Activated CD4-positive, alpha-beta memory T cell treated with anti-CD3 and anti-CD28 coated beads, Interleukin-2, amount 10 ng/mL, durations not matched to agents 7 days and 5 days (primary cell): Measurements from ENCODE around the gene TM6SF1. TPM values are rescaled to one million over a fixed set of nuclear protein-coding genes. Genes with fewer than 3 reads are reported as not detected.
"Not testable (repeated sequence)": the region's sequence is repeated elsewhere in the genome, so short reads cannot be mapped to it uniquely, and the experiment has no call there.

ENCODE experiments used
- CTCF ChIA-PET: fragments of 350-600 bp; sonication (Branson Sonifier 250); formaldehyde crosslinking; loops from one replicate; lab custom pipeline; 2021; ENCODE audit warnings: antibody characterized with exemption, inconsistent platforms; lab: Charles Lee
- POLR2A ChIA-PET: fragments of 350-600 bp; sonication (Branson Sonifier 250); formaldehyde crosslinking; loops from one replicate; lab custom pipeline; 2021; ENCODE audit warnings: antibody characterized with exemption; lab: Charles Lee
- DNase-seq: peaks from one replicate; pipeline ENCODE4 v3.0.0-alpha.2; 2020
- H3K27ac Mint-ChIP-seq: one replicate; pipeline ENCODE4 v1.8.0; 2021; ENCODE audit warnings: mild to moderate bottlenecking, mixed read lengths
- H3K27me3 Mint-ChIP-seq: one replicate; pipeline ENCODE4 v1.8.0; 2021; ENCODE audit warnings: mixed read lengths
- H3K36me3 Mint-ChIP-seq: one replicate; pipeline ENCODE4 v1.8.0; 2021; ENCODE audit warnings: low read depth, mixed read lengths
- H3K4me1 Mint-ChIP-seq: one replicate; pipeline ENCODE4 v1.8.0; 2021; ENCODE audit warnings: mixed read lengths
- H3K4me3 Mint-ChIP-seq: one replicate; pipeline ENCODE4 v1.8.0; 2021; ENCODE audit warnings: mild to moderate bottlenecking, mixed read lengths
- H3K9me3 Mint-ChIP-seq: one replicate; pipeline ENCODE4 v1.8.0; 2021; ENCODE audit warnings: mixed read lengths
- total RNA-seq, 2 experiments: library from RNA; stranded (reverse); gene quantifications; one replicate each; pipeline ENCODE4 v1.2.3, GENCODE V29; 2021

TM6SF1 gene
- total RNA-seq, 2 experiments from 2014 or later: 20.4 to 22.0 TPM

DNA sequence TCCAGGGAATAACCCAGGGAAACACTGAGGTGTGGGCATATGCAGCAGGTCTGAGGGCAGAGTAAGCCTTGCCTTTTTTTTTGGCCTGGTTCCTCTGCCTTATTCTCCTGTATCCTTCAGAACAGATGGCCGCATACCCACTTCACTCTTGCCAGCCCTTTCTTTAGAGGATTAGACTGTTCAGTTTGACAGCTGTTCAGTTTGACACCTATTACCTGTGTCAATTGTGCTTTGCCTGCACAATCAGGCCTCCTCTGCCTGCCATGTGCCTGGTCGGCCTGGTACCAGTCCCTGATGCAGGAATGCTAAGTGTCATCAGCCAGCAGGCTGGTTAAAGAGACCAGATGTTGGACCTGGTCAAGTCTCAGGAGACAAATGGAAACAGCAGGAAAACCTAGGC, 22.3 kb downstream of the TM6SF1 start:
- H3K36me3 Mint-ChIP-seq: peaks cover 28% of the 10 kb centered on the region
- no peaks in the 10 kb centered on the region for H3K9me3 Mint-ChIP-seq
- no peak overlapping the region for H3K4me3 Mint-ChIP-seq
- no peak overlapping the region for H3K27ac Mint-ChIP-seq
- H3K27me3 Mint-ChIP-seq: no peaks in the 10 kb centered on the region
- no peaks in the 10 kb centered on the region for H3K4me1 Mint-ChIP-seq
- no peak for DNase-seq
- ChIA-PET CTCF (no interaction called here), POLR2A (interaction anchor here (0.8 to 1.2 kb wide), 2 partner anchors 8 to 21 kb away, joined by 4 read pairs; no protein-coding TSS in a partner anchor)

DNA sequence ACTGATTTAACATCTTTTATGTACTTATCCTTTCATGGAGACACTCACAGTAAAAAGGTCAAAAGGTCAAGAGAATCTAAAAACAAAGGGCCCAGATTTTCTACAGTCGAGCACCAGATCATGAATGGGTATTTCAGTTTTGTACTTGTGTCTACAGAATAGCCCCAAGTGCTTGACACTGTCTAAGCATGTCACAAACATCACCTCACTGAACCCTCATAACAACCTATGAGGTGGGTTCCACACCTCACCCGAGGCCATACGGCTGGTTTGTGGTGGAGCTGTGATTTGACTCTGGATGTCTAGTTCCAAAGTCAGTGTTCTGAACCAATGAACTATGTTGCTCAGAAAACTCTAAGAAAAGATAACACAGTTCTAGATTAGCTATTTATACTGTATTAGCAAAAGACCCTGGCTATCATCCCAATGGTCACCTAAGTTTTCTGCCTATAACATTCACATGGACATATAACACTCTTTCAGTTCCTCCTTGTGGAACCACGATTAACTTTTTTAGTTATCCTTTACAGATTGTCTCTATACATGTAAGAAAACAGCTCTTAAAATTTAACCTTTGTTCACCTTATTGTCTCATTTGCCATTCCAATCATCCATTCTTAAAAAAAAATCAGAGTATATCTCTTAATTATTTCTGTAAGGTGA, 25.5 kb downstream of the TM6SF1 start:
- CTCF ChIA-PET: no interaction called here

DNA sequence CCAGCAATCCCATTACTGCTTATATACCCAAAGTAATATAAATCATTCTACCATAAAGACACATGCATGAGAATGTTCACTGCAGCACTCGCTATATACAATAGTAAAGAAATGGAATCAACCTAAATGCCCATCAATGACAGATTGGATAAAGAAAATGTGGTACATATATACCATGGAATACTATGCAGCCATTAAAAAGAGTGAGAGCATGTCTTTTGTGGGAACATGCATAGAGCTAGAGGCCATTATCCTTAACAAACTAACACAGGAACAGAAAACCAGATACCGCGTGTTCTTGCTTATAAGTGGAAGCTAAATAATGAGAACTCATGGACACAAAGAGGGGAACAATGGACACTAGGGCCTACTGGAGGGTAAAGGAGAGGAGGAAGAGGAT, 34.7 kb downstream of the TM6SF1 start:
- CTCF ChIA-PET: not testable (repeated sequence)

More for the DNA sequence above, 25.5 kb downstream of the TM6SF1 start:
- DNase-seq: no peak
- no peaks in the 10 kb centered on the region for H3K9me3 Mint-ChIP-seq
- no peak overlapping the region for H3K27ac Mint-ChIP-seq
- peaks cover 4% of the 10 kb centered on the region for H3K27me3 Mint-ChIP-seq
- POLR2A ChIA-PET: no interaction called here
- H3K4me3 Mint-ChIP-seq: no peak overlapping the region
- no peaks in the 10 kb centered on the region for H3K4me1 Mint-ChIP-seq
- H3K36me3 Mint-ChIP-seq: peaks cover 21% of the 10 kb centered on the region

DNA sequence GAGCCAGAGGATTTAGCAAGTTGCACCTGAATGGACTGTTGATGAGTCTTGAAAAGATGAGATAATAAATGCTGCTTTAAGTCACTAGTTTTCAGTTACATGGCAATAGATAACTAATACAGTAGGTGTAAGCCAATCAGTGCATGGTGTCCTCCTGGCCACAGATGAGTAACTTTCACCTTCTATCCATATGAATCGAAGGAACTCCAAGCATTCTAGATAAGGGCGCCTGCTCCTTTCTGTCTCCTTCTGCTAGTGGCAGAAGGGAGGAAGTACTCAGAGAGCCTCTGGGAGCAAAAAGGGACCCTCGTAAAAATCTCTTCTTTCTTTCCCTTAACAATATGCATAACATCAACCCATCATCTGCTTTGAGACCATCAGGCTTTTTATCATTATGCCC, 37.3 kb downstream of the TM6SF1 start:
- Mint-ChIP-seq H3K4me1 (no peaks in the 10 kb centered on the region), H3K36me3 (peaks cover 14% of the 10 kb centered on the region), H3K9me3 (peaks cover 4% of the 10 kb centered on the region), H3K4me3 (no peak overlapping the region), H3K27ac (no peak overlapping the region), H3K27me3 (peaks cover 22% of the 10 kb centered on the region)
- ChIA-PET POLR2A (no interaction called here), CTCF (no interaction called here)
- no peak for DNase-seq

More for the DNA sequence above, 34.7 kb downstream of the TM6SF1 start:
- H3K27ac Mint-ChIP-seq, H3K9me3 Mint-ChIP-seq, DNase-seq, H3K4me3 Mint-ChIP-seq, H3K4me1 Mint-ChIP-seq, POLR2A ChIA-PET: not testable (repeated sequence)
- H3K36me3 Mint-ChIP-seq: peaks cover 12% of the 10 kb centered on the region
- peaks cover 22% of the 10 kb centered on the region for H3K27me3 Mint-ChIP-seq

DNA sequence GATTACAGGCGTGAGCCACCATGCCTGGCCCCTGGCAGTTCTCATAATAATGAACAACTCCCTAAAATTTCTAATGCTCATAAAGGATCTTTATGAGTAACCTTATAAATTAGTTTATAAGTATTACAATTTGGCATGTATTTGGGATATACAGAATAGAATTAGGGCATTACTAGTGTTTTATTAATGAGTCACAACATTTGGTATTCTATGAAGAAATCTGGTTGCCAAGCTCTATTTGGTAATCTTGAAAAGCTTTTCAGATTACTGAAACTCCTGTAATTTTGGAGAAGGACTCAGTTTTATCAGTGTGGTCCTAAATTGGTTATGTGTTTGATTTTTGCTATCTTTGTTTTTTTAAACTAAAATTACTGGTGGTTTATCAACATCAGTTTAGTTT, 45.8 kb downstream of the TM6SF1 start:
- Mint-ChIP-seq H3K4me3 (no peak overlapping the region), H3K36me3 (peaks cover 9% of the 10 kb centered on the region), H3K9me3 (no peaks in the 10 kb centered on the region), H3K27ac (no peak overlapping the region), H3K4me1 (peaks cover 3% of the 10 kb centered on the region), H3K27me3 (peaks cover 15% of the 10 kb centered on the region)
- POLR2A ChIA-PET: no interaction called here
- DNase-seq: no peak
- CTCF ChIA-PET: interaction anchor here (1.5 kb wide), 1 partner anchor 95 kb away, joined by 4 read pairs; no protein-coding TSS in a partner anchor

DNA sequence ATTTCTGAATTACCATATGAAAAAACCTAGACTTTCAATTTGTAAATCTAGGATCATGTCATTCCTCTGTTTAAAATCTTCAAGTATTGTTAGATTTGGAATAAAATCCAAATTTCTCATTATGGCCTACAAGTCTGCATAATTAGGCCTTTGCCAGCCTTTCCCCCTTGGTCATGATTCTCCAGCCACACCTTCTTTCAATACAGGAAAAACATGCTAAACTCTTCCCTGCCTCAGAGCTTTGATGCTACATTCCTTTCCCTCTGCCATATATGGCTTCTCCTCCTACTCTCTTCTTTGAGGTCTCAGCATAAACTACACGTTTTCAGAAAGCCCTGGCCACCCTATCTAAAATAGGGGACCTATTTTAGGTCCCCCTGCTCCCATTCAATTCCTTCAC, 48.5 kb downstream of the TM6SF1 start:
- Mint-ChIP-seq H3K9me3 (no peaks in the 10 kb centered on the region), H3K4me3 (no peak overlapping the region), H3K36me3 (peaks cover 9% of the 10 kb centered on the region), H3K27me3 (peaks cover 15% of the 10 kb centered on the region), H3K27ac (no peak overlapping the region), H3K4me1 (peaks cover 6% of the 10 kb centered on the region)
- CTCF ChIA-PET: no interaction called here
- POLR2A ChIA-PET: no interaction called here
- DNase-seq: no peak

DNA sequence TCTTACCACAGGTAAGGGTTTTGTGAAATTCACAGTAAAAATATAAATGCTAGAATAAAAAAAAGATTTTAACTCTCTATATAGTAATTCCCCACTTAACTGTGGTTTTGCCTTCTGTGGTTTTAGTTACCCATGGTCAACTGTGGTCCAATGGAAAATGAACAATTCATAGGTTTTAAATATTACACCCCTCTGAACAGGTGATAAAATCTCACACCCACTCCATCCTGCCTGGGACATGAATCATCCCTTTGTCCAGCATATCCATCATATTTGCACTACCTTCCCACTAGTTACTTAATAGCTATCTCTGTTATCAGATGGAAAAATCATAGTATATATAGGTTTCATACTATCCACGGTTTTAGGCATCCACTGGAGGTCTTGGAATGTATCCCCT, 50.9 kb downstream of the TM6SF1 start:
- Mint-ChIP-seq H3K4me1 (peaks cover 13% of the 10 kb centered on the region), H3K4me3 (no peak overlapping the region), H3K27ac (no peak overlapping the region), H3K9me3 (no peaks in the 10 kb centered on the region), H3K27me3 (peaks cover 21% of the 10 kb centered on the region), H3K36me3 (peaks cover 15% of the 10 kb centered on the region)
- DNase-seq: no peak
- ChIA-PET POLR2A (no interaction called here), CTCF (no interaction called here)

DNA sequence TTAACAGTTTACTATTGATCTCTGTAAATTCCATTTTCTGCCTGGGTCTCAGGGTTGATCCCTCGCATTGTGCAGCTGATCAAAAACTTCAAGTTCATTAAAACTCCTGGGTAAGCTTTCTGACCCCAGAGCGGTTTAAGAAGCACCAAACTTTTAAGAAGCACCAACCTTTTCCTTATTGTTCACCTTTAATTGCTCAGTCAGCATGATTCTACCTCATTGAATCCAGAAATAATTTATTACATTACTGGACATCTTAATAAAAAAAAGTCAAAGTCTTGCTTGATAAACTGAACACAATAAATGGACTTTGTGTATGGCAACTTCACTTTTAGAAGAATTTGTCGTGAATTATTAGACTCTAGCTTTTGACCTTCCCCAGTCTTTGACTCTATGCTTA, 53.3 kb downstream of the TM6SF1 start:
- H3K9me3 Mint-ChIP-seq: no peaks in the 10 kb centered on the region
- no peak for DNase-seq
- H3K27ac Mint-ChIP-seq: no peak overlapping the region
- peaks cover 23% of the 10 kb centered on the region for H3K27me3 Mint-ChIP-seq
- peaks cover 32% of the 10 kb centered on the region for H3K4me1 Mint-ChIP-seq
- ChIA-PET POLR2A (no interaction called here), CTCF (no interaction called here)
- peaks cover 15% of the 10 kb centered on the region for H3K36me3 Mint-ChIP-seq
- H3K4me3 Mint-ChIP-seq: no peak overlapping the region

DNA sequence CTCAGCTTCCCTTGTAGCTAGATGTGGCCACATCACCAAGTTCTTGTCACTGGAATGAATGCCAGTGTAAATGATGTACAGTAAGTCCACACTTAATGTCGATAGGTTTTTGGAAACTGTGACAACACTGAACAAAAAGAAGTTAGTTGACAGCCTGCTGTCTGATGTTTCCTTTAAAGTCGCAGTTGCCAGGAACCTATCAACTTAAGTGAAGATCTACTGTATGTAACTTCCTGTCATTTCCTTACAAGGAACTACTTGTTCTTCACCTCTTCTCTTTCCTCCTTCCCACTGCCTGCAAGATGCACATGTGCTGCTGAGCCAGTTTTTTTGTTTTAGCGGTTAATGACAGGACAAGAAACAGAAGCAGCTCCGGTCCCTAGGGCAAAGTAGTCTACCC, 55.6 kb downstream of the TM6SF1 start:
- H3K36me3 Mint-ChIP-seq: peaks cover 26% of the 10 kb centered on the region
- no peak for DNase-seq
- peaks cover 37% of the 10 kb centered on the region for H3K4me1 Mint-ChIP-seq
- H3K4me3 Mint-ChIP-seq: no peak overlapping the region
- H3K9me3 Mint-ChIP-seq: peaks cover 13% of the 10 kb centered on the region
- H3K27ac Mint-ChIP-seq: peak overlapping the region; percentile 27
- ChIA-PET POLR2A (no interaction called here), CTCF (no interaction called here)
- peaks cover 32% of the 10 kb centered on the region for H3K27me3 Mint-ChIP-seq

DNA sequence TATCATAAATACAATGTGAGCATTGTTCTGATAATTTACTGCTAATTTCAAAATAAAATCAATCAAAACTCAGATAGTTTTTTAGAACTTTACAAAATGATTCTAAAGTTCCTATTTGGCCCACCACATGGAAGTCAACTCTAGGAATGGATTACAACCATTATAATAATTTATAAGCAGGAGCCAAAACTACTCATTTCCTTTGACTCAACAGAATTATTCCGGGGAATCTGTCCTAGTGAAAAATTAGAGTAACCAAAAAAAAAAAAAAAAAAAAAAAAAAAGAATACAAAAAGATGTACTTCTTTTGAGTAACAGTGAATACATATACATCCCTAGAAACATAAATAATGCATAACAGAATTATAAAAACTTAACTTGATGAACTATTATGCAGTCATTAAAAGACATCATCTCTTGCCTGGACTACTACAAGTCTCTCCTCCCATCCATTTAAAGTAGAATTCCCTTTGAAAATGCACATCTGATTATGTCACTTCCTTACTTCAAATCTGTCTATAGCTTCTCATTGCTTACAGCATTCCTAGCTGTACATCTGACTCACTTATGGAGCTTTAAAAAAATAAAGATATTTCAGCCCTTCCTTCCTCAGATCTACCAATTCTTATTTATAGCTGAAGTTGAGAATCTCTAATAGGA, 56.8 kb downstream of the TM6SF1 start:
- H3K4me1 Mint-ChIP-seq: peaks cover 34% of the 10 kb centered on the region
- H3K36me3 Mint-ChIP-seq: peaks cover 30% of the 10 kb centered on the region
- ChIA-PET POLR2A (interaction anchor here (0.6 to 1.9 kb wide), 5 partner anchors 35 to 354 kb away, joined by 3 to 7 read pairs (median 3); partner anchors contain the start of genes BTBD1, C15orf40 and HDGFL3), CTCF (interaction anchor here (1.3 to 2.0 kb wide), 2 partner anchors 96 to 153 kb away, joined by 5 to 6 read pairs; partner anchors contain the start of genes BTBD1 and C15orf40)
- peaks cover 13% of the 10 kb centered on the region for H3K9me3 Mint-ChIP-seq
- peaks cover 36% of the 10 kb centered on the region for H3K27me3 Mint-ChIP-seq
- H3K27ac Mint-ChIP-seq: peak overlapping the region; percentile 76
- no peak for DNase-seq
- H3K4me3 Mint-ChIP-seq: peak overlapping the region; percentile 46

DNA sequence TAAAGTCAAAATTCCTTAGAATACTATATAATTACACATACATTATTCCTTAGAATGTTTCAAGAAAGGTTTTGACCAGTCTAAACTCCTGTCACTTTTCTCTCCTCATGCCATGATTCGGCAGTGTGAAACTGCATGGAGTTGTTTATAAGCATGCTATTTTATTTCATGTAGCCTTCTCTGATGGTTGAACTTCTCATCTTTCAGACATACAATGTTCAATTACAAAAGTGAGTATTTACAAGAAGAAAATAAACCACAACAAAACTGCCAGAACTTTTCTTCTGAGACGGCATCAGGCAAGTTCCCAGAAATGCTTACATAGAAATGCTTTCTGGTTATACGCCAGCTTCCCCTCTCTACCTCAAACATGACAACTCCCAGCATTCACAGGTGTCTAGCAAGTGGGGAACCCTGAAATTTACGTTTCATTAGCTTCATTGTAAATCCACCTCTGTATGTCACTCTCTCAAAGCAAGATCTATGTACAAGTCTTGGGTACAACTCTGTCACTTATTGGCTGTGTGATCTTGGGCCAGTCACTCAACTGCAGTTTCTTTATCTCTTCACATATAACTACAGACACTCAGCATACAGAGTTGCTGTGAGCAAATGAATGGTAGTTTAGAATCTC, 57.4 kb downstream of the TM6SF1 start:
- peaks cover 34% of the 10 kb centered on the region for H3K4me1 Mint-ChIP-seq
- CTCF ChIA-PET: interaction anchor here (0.6 to 2.0 kb wide), 3 partner anchors 21 to 154 kb away, joined by 3 to 6 read pairs (median 5); partner anchors contain the start of genes BTBD1 and C15orf40
- H3K27me3 Mint-ChIP-seq: peaks cover 33% of the 10 kb centered on the region
- POLR2A ChIA-PET: interaction anchor here (0.6 to 1.9 kb wide), 5 partner anchors 34 to 354 kb away, joined by 3 to 7 read pairs (median 3); partner anchors contain the start of genes BTBD1, C15orf40 and HDGFL3
- H3K4me3 Mint-ChIP-seq: peak overlapping the region; percentile 46
- H3K27ac Mint-ChIP-seq: peak overlapping the region; percentile 76
- peaks cover 30% of the 10 kb centered on the region for H3K36me3 Mint-ChIP-seq
- H3K9me3 Mint-ChIP-seq: peaks cover 13% of the 10 kb centered on the region
- peak; percentile 35 for DNase-seq

DNA sequence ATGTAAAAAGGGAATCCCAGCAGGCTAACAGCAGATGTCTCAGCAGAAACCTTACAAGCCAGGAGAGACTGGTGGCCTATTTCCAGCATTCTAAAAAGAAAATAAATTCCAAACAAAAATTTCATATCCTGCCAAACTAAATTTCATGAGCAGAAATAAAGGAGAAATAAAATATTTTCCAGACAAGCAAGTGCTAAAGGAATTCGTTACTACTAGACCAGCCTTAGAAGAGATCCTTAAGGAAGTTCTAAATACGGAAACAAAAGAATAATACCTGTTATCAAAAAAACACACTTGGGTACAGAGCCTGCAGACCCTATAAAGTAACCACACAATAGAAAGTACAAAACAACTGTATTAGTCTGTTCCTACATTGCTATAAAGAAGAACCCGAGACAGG, 58.8 kb downstream of the TM6SF1 start:
- CTCF ChIA-PET: interaction anchor here (2.0 kb wide), 1 partner anchor 155 kb away, joined by 5 read pairs; the partner anchor contains the start of gene C15orf40
- no peak for DNase-seq
- no peak overlapping the region for H3K27ac Mint-ChIP-seq
- H3K4me3 Mint-ChIP-seq: no peak overlapping the region
- H3K4me1 Mint-ChIP-seq: peaks cover 36% of the 10 kb centered on the region
- H3K27me3 Mint-ChIP-seq: peaks cover 32% of the 10 kb centered on the region
- POLR2A ChIA-PET: no interaction called here
- H3K36me3 Mint-ChIP-seq: peaks cover 30% of the 10 kb centered on the region
- peaks cover 13% of the 10 kb centered on the region for H3K9me3 Mint-ChIP-seq

DNA sequence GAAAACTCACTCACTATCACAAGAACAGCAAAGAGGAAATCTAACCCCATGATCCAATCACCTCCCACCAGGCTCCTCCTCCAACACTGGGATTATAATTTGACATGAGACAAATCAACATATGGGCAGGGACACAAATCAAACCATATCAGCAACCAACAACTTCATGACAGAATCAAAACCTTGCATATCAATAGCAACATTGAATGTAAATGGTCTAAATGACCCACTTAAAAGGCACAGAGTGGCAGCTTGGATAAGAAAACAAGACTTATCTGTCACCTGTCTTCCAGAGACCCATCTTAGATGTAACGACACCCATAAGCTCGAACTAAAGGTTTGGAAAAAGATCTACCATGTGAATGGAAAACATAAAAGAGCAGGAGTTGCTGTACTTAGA, 59.4 kb downstream of the TM6SF1 start:
- Mint-ChIP-seq H3K27ac (no peak overlapping the region), H3K36me3 (peaks cover 30% of the 10 kb centered on the region), H3K9me3 (peaks cover 13% of the 10 kb centered on the region), H3K4me3 (no peak overlapping the region), H3K4me1 (peaks cover 37% of the 10 kb centered on the region), H3K27me3 (peaks cover 35% of the 10 kb centered on the region)
- DNase-seq: no peak
- POLR2A ChIA-PET: no interaction called here
- CTCF ChIA-PET: no interaction called here
